HT-29 (cell line): ENCODE measurements around the gene TSPOAP1. TPM values are rescaled to one million over a fixed set of nuclear protein-coding genes. Genes with fewer than 3 reads are reported as not detected.

ENCODE experiments used
- DNase-seq: peaks from one replicate; pipeline ENCODE4 v3.0.0-alpha.2; 2015; ENCODE audit warnings: low spot score
- total RNA-seq: library from RNA; depleted of rRNA; stranded (reverse); fragments of >200 nt; shearing (Covaris generic); gene quantifications from 2 replicates; pipeline ENCODE4 v1.2.3, GENCODE V29; 2014

TSPOAP1 gene
- total RNA-seq, 1 experiment from 2014 or later, result 2.4 TPM

DNA sequence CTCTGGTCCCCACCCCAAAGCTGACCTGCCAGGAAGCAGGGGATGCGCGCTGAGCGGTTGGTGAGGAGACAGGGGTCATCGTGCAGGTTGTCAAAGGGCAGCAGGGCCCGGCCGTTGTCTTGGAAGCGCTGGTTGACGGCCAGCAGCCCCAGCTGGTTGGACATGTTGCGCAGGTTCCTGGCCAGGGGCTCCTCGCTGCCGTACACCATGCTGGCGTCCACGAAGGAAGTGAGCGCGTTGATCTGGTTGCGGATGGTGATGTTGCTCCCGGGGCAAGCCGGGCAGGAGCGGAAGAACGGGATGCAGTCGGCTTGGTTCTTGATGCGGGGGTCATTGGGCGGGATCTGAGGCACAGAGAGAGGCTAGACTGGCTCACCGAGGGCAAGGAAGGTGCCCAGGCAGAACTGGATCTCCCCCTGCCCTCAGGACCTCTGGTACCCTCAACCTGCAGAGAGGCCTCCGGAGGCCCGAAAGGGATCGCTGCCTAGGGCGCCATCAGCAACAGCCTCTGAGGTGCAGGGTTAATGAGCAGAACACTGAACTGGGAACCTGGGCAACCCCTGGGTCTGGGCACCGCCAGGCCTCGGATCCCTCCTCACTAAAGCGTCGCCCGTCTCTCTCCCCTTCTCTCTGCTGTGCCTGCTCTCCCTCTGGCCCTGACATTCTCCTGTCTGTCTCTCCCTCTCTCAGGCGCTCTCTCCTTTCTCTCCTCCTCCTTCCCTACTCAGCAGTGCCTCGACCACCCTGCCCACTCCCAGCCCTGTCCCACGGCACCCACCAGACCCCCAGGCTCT lies 50.6 kb downstream of the TSPOAP1 start:
- no peak for DNase-seq

DNA sequence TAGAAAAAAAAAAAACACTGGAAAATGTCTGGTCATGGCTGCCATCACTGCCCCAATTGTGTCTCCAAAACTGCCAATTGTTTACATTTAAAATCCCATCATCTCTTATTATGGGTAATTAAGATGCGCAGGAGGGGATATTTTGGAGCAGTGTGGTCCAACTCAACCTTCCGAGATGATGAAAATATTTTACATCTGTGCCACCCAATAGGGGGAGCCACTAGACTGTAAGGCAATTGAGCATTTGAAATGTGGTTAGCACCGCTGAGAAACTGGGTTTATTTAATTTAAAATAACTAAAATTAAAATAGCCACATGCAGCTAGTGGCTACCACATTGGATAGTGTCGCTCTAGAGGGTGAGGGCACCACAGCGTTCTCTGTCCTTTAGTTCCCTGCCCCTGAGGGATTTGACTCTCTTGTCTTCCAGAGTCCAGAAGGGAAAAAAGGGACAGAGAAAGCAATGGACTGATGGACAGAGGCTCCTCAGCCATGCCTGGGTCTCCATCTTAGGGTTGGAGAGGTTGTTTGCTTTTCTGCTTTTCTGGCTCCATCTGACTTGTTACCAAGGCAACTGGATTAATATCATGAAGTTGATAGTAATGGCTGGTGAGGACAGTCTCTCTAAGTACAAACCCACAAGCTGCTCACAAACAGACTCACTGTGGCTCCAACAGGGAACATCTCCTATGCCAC lies 51.3 kb downstream of the TSPOAP1 start:
- peak; percentile 31 for DNase-seq

GRCh38 chr17:58276423-58276822 lies 52.2 kb downstream of the TSPOAP1 start:
- DNase-seq, result no peak

DNA sequence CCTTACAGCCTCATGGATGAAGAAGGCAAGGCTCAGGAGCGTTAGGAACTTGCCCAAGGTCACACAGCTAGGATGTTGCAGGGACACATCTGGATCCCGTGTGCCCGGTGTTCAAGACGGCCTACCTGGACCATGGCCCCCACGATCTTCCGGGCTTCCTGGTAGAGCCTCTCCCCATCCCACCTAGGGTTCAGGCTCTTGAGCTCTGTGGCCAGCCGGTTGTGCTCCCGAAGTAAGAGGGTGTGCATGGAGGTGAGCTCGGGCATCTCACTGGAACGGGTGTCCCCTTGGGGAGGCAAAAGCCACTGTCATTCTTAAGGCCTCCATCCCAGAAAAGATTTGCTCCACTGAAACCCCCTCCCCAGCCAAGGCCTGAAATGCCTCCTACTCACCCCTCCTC lies 53.2 kb downstream of the TSPOAP1 start:
- DNase-seq, result no peak

- no peak for DNase-seq
Observed at GRCh38 chr17:58273453-58274104, 55.0 kb downstream of the TSPOAP1 start.

DNA sequence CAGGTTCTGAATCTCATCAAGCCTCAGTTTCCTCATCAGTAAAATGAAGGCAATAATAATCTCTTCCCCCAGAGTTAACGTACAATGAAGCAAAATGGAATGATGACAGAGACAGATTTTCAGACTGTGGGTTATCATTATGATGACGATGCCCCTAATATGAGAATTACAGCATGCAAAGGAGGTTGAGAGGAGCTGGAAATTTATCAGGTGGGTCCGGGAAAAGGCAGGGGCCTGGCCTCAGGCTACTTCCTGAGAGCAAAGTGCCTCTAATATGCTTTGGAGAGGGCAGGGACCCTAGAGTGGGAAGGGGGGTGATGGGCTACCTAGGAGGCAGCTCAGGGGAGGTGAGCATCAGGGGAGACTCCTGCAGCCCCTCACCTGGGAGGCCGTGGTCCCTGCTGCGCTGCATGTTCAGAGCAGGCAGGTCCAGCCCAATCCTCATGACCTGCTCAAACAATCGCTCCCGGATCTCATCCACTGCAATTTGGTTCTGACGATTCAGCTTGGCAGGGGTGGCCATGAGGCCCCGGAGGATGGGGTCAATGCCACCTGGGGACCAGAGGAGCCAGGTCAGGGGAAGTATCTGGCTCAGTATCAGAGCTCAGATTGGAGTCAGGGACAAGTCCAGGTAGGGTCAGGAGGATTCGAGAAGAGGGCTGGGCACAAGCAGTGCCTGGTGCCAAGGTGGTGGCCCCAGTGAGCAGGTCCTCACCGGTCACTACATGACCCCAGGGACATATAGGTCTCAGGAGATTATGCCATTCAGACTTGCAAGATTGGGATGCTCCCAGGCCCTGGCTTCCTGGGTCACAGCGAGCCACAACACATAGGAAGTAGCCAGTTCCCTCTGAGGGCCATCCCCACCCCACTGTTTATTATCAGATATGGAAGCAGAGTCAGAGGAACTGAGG lies 56.0 kb downstream of the TSPOAP1 start:
- no peak for DNase-seq

DNA sequence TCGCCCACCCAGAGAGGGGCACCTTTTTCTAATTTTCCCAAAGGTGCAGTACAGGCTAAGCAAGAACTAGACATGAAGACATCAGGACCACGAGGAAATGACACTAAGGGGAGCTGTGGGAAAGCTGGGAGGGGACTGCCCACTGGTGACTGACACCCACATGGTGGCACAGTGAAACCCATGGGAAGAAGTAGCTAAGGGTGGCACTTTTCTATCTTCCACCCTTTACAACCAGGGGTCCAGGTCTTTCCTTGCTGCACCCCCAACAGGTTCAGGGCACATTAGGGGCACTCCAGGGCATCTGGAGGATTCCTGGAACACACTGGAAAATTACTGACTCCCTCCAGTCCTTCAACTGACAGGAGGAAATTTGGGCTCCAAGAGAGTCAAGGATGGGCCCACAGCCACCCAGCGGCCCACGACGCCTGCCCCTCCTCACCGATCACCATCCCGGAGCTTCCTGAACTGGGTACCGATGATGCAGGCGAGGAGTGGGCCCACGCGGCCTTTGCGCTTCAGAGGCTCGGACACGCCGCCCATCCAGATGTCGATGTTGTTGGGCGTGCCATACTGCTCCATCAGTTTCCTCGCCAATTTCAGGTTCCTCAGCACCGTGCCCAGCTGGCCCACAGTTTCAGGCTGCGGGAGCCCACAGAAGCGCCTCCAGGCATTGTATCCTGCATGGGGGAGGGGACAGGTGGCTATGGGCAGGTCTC lies 57.2 kb downstream of the TSPOAP1 start:
- DNase-seq, result no peak

GRCh38 chr17:58270476-58271215 lies 57.9 kb downstream of the TSPOAP1 start:
- peak; percentile 49 for DNase-seq

- DNase-seq, result no peak
Observed at GRCh38 chr17:58269557-58270291, 58.9 kb downstream of the TSPOAP1 start.

- DNase-seq, result no peak
Observed at GRCh38 chr17:58268774-58269556, 59.6 kb downstream of the TSPOAP1 start.

GRCh38 chr17:58268326-58268725 lies 60.3 kb downstream of the TSPOAP1 start:
- no peak for DNase-seq

- DNase-seq, result no peak
Observed at GRCh38 chr17:58267347-58268324, 61.0 kb downstream of the TSPOAP1 start.

DNA sequence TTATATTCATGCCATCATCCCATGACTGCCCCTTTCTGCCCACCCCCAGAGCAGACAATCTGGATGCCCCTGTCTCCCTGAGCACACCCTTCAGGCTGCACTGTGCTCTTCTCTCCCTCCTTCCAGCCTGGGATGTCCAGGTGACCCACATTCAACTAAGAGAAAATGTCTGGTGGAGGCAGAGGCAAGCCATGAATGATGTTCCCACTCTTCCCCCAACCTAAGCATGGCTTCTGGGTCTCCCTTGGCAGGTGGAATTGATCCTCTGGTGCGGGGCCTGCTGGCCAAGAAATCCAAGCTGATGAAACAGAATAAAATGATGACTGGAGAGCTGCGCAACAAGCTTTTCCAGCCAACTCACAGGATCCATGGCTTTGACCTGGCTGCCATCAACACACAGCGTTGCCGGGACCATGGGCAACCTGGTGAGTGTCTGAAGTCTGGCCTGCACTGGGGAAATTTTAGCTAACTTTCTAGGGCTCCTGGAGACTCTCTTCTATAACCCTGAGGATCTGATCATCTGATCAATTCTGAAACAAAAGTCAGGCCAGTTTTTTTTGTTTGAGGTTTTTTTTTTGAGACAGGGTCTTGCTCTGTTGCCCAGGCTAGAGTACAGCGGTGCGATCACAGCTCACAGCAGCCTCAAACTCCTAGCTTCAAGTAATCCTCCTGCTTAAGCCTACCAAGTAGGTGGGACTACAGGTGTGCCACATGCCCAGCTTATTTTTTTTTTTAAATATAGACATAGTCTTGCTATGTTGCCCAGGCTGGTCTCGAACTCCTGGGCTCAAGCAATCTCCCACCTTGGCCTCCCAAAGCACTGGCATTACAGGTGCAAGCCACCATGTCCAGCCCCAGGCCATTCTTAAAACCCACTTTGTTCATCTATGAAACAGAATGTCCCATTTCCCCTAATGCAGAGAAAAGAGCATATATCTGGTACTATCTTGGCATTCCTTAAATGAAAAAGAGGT lies 62.4 kb downstream of the TSPOAP1 start:
- DNase-seq, result no peak

DNA sequence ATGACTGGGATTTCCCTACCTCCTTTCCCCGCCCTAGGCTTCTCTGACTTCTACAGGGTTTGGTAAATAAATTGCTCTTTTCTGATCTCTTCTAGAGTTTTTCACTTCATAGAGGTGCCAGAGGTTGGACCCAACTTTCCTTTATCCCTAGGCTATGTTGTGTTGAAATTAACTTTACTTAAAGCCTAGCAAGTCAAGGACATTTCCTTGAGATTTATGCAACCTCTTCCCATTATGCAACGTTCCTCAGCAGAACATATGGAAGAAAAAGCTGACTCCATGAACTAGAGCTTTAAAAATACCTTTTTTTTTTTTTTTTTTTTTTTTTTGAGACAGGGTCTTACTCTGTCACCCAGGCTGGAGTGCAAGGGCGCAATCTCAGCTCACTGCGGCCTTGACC lies 63.3 kb downstream of the TSPOAP1 start:
- DNase-seq, result no peak

DNA sequence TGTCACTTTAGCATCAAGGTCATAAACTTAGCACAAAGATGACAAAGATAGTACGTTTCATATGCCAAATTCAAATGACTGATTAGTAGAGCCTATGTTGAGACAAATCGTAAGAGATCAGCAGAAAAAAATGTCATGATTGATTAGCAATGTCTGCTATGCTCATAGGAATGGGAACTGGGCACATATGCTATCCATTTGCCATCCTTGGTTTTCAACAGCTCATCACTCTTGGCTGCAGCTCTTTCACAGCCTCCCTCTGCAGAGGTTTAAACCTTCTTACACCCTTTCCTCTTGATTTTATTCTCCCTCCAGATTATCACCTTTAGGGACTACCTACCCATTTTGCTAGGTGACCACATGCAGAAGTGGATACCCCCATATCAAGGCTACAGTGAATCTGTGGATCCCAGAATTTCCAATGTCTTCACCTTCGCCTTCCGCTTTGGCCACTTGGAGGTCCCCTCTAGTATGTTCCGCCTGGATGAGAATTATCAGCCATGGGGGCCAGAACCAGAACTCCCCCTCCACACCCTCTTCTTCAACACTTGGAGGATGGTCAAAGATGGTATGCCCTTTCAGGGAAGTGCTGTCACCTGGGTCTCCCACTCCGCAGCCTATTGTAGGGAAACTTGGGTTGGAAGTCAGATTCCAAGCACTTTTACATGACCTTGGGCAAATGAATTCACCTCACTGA lies 64.0 kb downstream of the TSPOAP1 start:
- no peak for DNase-seq

GRCh38 chr17:58263773-58264172 lies 64.8 kb downstream of the TSPOAP1 start:
- no peak for DNase-seq
